Measurements from ENCODE around the gene RTL1. TPM values are rescaled to one million over a fixed set of nuclear protein-coding genes. Genes with fewer than 3 reads are reported as not detected.

Gene RTL1
- total RNA-seq, 1 donor from 2014 or later = 1.1 TPM

DNA sequence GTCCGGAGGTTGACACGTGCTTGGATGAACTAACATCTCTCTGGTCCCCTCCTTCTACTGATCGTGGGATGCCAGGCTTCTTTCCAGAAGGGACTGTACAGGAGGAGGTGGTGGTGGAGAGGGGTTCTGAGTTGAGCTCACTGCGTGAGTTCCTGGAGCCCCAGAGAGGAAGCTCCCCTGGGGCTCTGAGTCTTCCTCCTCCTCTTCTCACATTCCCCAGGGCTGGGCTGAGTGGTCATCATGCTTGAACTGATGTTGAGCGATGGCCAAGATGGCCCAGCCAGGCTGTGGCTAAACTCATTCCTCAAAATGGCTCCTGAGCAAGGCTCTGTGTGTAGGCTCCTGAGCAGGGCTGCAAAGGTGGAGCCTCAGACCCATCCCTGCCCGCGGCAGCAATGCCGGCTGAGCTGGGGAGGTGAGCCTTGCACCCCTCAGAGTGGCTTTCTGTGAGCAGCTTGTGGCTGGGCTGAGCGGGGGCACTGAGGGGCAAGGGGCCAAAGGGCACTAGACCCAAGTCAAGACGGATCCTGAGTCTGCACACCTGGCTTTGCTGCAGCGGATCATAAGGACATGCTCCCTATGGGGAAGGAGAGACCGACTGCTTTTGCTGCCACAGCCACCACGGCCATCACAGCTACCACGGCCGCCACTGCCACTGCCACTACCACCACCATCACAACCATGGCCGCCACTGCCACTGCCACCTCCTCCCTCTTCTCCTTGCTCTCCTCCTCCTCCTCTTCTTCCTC is 42.2 kb downstream of the RTL1 start:
- TF ChIP-seq, protein P1, sequence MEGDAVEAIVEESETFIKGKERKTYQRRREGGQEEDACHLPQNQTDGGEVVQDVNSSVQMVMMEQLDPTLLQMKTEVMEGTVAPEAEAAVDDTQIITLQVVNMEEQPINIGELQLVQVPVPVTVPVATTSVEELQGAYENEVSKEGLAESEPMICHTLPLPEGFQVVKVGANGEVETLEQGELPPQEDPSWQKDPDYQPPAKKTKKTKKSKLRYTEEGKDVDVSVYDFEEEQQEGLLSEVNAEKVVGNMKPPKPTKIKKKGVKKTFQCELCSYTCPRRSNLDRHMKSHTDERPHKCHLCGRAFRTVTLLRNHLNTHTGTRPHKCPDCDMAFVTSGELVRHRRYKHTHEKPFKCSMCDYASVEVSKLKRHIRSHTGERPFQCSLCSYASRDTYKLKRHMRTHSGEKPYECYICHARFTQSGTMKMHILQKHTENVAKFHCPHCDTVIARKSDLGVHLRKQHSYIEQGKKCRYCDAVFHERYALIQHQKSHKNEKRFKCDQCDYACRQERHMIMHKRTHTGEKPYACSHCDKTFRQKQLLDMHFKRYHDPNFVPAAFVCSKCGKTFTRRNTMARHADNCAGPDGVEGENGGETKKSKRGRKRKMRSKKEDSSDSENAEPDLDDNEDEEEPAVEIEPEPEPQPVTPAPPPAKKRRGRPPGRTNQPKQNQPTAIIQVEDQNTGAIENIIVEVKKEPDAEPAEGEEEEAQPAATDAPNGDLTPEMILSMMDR (IDR thresholded peaks at IDR 0.05; ENCODE audit: insufficient read depth, low read length, poor library complexity, severe bottlenecking) = no peak
- Histone ChIP-seq H3K4me3 (ENCODE audit: low read depth, low read length) (no peak overlapping the region), H3K36me3 (ENCODE audit: control insufficient read depth, insufficient read depth, low read length) (no peaks in the 10 kb centered on the region), H3K27me3 (ENCODE audit: control insufficient read depth, insufficient read depth, low read length) (no peaks in the 10 kb centered on the region)
- no peak for DNase-seq (ENCODE audit: low read depth)

DNA sequence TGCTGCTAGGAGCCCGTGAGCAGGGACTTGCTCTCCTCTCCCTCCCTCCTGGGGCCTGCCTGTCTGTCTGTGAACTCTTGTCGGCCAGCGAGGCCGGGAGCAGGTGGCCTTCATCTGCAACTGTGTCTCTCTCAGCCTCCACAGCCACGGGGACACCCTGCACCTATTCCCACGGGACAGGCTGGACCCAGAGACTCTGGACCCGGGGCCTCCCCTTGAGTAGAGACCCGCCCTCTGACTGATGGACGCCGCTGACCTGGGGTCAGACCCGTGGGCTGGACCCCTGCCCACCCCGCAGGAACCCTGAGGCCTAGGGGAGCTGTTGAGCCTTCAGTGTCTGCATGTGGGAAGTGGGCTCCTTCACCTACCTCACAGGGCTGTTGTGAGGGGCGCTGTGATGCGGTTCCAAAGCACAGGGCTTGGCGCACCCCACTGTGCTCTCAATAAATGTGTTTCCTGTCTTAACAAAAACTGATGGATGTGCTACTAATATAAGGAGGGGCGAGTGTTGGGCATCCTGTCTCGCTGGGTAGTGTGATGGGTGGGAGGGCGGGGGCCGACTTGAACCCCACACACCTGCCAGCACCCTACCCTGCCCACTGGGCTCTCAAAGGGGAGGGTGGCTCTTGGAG is 42.9 kb downstream of the RTL1 start:
- Histone ChIP-seq H3K4me3 (ENCODE audit: low read depth, low read length) (no peak overlapping the region), H3K27me3 (ENCODE audit: control insufficient read depth, insufficient read depth, low read length) (no peaks in the 10 kb centered on the region), H3K36me3 (ENCODE audit: control insufficient read depth, insufficient read depth, low read length) (no peaks in the 10 kb centered on the region)
- TF ChIP-seq, protein P1 (IDR thresholded peaks at IDR 0.05; ENCODE audit: insufficient read depth, low read length, poor library complexity, severe bottlenecking) = no peak
- no peak for DNase-seq (ENCODE audit: low read depth)

DNA sequence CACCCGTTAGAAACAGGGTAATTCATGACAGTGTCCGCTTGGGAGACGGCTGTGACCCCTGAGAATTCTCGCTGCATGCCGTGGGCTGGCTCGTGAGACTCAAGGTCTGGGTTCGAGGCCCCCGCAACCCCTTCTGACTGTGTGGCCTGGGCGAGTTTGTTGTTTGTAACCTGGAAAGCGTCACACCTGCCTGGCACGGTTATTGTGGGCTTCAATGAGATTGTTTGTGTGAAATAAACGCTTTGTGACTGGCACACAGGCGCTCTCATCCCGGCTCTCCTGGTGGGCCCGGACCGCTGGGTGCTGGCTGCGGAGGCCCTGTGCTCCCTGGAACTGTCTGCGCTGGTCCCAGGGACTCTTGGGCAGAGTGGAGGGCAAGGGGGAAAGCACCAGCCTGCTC is 43.7 kb downstream of the RTL1 start:
- Histone ChIP-seq H3K4me3 (ENCODE audit: low read depth, low read length) (no peak overlapping the region), H3K36me3 (ENCODE audit: control insufficient read depth, insufficient read depth, low read length) (no peaks in the 10 kb centered on the region), H3K27me3 (ENCODE audit: control insufficient read depth, insufficient read depth, low read length) (no peaks in the 10 kb centered on the region)
- DNase-seq (ENCODE audit: low read depth) = no peak
- TF ChIP-seq, protein P1 (IDR thresholded peaks at IDR 0.05; ENCODE audit: insufficient read depth, low read length, poor library complexity, severe bottlenecking) = no peak

GRCh38 chr14:100858838-100859220 is 44.7 kb downstream of the RTL1 start:
- Histone ChIP-seq H3K27me3 (ENCODE audit: control insufficient read depth, insufficient read depth, low read length) (no peaks in the 10 kb centered on the region), H3K36me3 (ENCODE audit: control insufficient read depth, insufficient read depth, low read length) (no peaks in the 10 kb centered on the region), H3K4me3 (ENCODE audit: low read depth, low read length) (no peak overlapping the region)
- no peak for DNase-seq (ENCODE audit: low read depth)
- TF ChIP-seq, protein P1 (IDR thresholded peaks at IDR 0.05; ENCODE audit: insufficient read depth, low read length, poor library complexity, severe bottlenecking) = no peak

DNA sequence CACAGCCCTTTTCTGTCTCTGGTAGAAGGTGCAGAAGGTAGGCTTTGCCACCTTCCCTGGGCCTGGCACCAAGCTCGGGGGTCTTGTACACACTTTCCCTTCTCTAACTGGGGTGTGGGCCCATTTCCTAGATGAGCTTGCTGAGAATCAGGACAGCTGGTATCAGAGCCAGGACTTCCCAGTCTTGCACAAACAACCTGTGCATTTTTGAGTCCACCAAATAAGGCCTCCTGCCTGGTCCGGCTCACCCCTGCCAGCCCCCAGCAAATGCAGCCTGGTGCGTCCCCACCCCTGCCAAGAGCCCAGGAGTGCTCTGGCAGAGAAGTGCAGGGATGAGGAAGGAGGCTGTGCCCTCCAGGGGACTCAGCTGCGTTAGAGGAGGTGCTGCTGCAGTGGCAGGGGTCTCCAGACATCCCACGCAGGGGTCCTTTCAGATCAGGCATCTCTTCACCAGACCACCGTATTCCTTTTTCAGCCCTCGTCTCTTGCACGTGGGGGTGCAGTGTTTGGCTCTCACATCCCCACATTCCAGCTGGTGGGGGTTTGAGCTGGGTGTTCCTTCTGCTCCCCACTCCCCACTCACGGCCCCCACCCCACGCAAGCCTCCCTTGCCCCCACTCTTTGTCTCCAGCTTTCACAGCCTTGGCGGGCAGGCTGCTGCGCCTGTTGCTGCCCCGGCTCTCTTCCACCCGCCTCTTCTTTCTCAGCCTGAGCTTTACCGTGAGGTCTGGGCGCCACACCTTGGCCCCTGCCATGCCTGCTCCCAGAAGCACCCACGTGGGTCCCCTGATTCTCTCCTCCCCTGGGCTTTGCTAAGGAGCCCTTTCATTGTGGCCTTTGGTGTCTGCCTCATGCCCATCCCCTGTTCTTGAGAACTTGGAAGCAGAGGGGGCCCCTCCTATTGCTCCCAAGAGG is 45.3 kb downstream of the RTL1 start:
- DNase-seq (ENCODE audit: low read depth) = no peak
- no peaks in the 10 kb centered on the region for H3K27me3 ChIP-seq (ENCODE audit: control insufficient read depth, insufficient read depth, low read length)
- no peak overlapping the region for H3K4me3 ChIP-seq (ENCODE audit: low read depth, low read length)
- TF ChIP-seq, protein P1 (IDR thresholded peaks at IDR 0.05; ENCODE audit: insufficient read depth, low read length, poor library complexity, severe bottlenecking) = no peak
- H3K36me3 ChIP-seq (ENCODE audit: control insufficient read depth, insufficient read depth, low read length) = no peaks in the 10 kb centered on the region
